Measurements from ENCODE around the gene MS4A10.

MS4A10 gene

DNA sequence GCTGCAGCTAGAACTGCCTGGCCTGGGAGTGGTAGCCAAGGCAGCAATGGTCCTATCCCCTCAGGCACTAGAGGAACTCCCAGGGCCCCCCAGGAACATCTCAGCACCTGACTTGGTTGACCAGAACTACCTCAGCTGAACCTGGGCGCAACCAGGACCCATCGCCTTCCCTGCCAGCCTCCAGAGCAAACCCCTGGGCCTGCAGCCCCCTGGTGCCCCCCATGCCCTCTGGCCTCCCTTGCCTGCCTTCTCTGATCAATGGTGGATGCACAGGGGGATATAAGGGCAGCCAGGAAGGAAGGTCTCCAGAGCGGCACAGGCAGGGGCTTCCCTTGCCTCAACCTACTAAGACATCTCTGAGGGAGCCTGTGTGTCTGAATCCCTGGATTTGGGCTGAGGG lies 13.5 kb downstream of the MS4A10 start:
- H3K27ac ChIP-seq, result no peak overlapping the region
- TF ChIP-seq ZFX (IDR thresholded peaks at IDR 0.05), result no peak
- TF ChIP-seq, protein P1, sequence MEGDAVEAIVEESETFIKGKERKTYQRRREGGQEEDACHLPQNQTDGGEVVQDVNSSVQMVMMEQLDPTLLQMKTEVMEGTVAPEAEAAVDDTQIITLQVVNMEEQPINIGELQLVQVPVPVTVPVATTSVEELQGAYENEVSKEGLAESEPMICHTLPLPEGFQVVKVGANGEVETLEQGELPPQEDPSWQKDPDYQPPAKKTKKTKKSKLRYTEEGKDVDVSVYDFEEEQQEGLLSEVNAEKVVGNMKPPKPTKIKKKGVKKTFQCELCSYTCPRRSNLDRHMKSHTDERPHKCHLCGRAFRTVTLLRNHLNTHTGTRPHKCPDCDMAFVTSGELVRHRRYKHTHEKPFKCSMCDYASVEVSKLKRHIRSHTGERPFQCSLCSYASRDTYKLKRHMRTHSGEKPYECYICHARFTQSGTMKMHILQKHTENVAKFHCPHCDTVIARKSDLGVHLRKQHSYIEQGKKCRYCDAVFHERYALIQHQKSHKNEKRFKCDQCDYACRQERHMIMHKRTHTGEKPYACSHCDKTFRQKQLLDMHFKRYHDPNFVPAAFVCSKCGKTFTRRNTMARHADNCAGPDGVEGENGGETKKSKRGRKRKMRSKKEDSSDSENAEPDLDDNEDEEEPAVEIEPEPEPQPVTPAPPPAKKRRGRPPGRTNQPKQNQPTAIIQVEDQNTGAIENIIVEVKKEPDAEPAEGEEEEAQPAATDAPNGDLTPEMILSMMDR (conservative IDR thresholded peaks at IDR 0.05), result no peak

DNA sequence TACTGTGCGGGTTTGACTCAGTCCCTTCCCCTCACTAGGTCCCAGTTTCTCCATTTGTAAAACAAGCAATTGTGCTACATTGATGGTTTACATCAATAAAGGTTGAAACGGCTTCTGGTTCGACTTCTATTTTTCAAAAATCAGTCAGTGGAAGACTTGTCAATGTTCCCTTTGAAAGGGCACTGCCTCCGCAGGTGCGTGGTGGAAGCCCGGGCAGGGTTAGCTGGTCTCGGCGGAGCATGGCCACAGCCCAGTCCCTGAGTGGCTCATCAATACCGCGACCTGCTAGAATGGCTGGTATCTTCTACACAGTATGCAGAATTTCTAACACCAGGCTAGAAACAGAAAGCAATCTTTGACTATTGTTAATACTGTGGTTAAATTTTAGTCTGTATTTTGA lies 16.1 kb downstream of the MS4A10 start:
- H3K27ac ChIP-seq, result no peak overlapping the region
- TF ChIP-seq ZFX (IDR thresholded peaks at IDR 0.05), result no peak
- TF ChIP-seq, protein P1 (conservative IDR thresholded peaks at IDR 0.05), result no peak

DNA sequence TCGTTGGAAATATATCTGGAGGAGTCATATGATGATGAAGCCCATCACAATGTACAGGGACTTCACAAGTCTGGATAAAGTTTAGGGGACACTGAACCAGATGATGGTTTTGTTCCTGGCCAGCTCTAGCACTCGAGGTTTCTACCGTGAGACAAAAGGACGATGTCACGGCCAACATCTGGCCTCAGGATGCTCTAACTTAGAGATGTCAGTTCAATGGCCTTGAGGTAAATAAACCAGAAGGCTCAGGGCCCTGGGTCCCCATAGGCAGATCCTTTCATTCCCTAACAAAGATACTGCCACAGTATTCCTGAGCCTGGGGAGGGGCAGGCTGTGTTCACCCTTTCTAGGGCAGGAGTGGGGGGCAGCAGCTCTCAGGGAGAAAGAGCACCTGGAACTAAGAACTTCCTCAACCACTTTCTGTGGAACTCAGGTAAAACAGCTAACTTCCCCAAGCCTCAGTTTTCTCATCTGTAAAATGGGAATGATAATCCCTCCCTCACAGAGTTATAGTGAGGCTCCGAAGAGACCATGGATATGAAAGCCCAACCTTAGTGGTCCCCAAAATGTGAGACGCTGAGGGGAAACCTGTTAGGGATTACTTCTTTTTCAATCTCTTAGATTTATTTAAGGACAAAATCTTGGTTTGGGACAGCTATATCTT lies 18.3 kb downstream of the MS4A10 start:
- no peak for TF ChIP-seq ZFX (IDR thresholded peaks at IDR 0.05)
- TF ChIP-seq, protein P1 (conservative IDR thresholded peaks at IDR 0.05), result no peak
- H3K27ac ChIP-seq, result no peak overlapping the region

DNA sequence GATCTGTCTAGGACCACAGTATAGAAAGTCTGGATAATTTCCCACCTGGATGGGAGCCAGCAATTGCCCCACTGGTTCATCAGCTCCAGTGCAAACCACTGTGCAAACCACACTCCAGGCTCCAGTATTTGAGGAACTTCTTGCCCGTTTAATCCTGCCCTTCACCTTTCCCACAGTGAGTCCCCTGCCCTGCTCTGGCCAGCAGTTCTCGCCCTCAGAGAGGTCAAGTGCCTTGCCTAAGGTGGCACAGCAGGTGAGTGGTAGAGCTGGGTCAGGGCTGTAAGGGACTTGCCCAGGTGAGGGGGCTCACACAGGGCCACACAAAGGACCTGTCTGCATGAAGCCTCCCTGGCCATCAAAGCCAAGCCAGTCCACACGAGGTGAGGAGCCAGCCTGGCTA lies 24.1 kb downstream of the MS4A10 start:
- TF ChIP-seq ZFX (IDR thresholded peaks at IDR 0.05), result no peak
- TF ChIP-seq, protein P1 (conservative IDR thresholded peaks at IDR 0.05), result no peak
- H3K27ac ChIP-seq, result no peak overlapping the region

DNA sequence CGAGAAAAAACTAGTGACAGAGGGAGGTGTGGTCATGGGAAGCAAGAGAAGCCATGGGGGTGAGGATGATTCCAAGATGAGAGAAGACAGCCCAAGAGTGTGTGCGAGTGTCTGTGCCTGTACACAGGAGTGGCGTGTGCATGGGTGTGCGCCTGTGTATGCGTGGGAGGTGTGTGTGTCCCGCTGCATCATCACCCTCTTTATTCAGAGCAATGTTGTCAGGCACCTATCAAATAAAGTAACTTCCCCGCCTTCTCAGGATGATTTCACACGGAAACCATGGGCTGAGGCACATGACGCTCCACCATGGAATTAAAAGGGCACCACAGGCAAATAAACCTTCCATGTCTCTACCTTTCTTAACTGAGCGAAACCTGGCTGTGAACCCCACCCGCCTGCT lies 24.6 kb downstream of the MS4A10 start:
- no peak for TF ChIP-seq ZFX (IDR thresholded peaks at IDR 0.05)
- TF ChIP-seq, protein P1 (conservative IDR thresholded peaks at IDR 0.05), result no peak
- H3K27ac ChIP-seq, result no peak overlapping the region

DNA sequence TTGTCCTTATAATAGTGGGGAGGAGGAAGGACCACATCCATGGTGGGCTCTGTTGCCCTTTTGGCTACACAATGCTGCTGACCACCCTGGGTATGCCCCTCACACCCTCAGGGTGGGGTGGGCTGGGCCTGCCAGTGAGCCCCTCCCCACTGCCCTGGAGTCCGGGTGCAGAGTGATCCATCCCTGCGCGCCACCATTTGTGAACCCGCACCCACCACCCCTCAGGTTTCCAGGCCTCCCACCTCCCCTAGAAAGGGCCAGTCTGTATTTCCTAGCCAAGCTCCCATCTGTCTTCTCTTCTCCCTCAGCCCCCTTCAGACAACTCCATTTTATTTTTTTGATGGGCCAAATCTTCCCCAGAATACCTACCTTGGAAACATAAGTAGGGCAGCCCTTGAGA lies 25.0 kb downstream of the MS4A10 start:
- TF ChIP-seq ZFX (IDR thresholded peaks at IDR 0.05), result no peak
- TF ChIP-seq, protein P1 (conservative IDR thresholded peaks at IDR 0.05), result no peak
- H3K27ac ChIP-seq, result no peak overlapping the region

DNA sequence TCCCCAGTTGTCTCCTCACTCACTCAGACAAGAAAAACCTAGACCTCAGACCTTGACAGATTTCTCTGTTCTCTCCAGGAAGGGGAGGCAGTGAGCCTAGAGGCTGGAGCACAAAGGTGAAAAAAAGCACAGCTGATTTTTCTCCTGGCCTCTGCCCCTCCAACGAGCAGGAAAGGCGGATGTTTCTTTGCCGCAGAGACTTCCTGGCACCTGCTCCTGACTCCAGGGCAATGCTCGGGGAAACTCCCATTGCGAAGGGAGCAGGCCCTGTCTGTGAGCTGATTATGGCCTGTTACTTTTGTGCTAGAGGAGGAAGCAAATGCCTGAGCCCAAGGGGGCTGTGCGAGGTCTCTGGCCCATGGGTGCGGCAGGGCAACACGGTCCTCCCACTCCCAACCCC lies 25.4 kb downstream of the MS4A10 start:
- H3K27ac ChIP-seq, result no peak overlapping the region
- TF ChIP-seq ZFX (IDR thresholded peaks at IDR 0.05), result no peak
- TF ChIP-seq, protein P1 (conservative IDR thresholded peaks at IDR 0.05), result no peak

All from C4-2B (cell line).